GM18526 (cell line): ENCODE results near the gene MCM9.

ENCODE experiments used
- POLR2A ChIP-seq: IDR thresholded peaks from 3 replicates; pipeline ENCODE4 v1.6.1; 2011; ENCODE audit not compliant: insufficient read length; ENCODE audit errors: extremely low read depth

Gene MCM9

GRCh38 chr6:118889163-118889562 lies 45.8 kb downstream of the MCM9 start:
- no peak for TF ChIP-seq POLR2A

- TF ChIP-seq POLR2A: no peak
These were observed 48.3 kb downstream of the MCM9 start for GRCh38 chr6:118886641-118887040.

- no peak for TF ChIP-seq POLR2A
These were observed 52.5 kb downstream of the MCM9 start for GRCh38 chr6:118882314-118882905.

GRCh38 chr6:118881440-118882313 lies 53.3 kb downstream of the MCM9 start:
- no peak for TF ChIP-seq POLR2A

- no peak for TF ChIP-seq POLR2A
These were observed 57.2 kb downstream of the MCM9 start for GRCh38 chr6:118877806-118878205.

- no peak for TF ChIP-seq POLR2A
These were observed 58.1 kb downstream of the MCM9 start for GRCh38 chr6:118876814-118877213.

- no peak for TF ChIP-seq POLR2A
These were observed 58.8 kb downstream of the MCM9 start for GRCh38 chr6:118876198-118876597.

GRCh38 chr6:118875672-118876071 lies 59.3 kb downstream of the MCM9 start:
- no peak for TF ChIP-seq POLR2A

- TF ChIP-seq POLR2A: no peak
These were observed 61.7 kb downstream of the MCM9 start for GRCh38 chr6:118873239-118873638.

- no peak for TF ChIP-seq POLR2A
These were observed 62.2 kb downstream of the MCM9 start for GRCh38 chr6:118872726-118873125.

DNA sequence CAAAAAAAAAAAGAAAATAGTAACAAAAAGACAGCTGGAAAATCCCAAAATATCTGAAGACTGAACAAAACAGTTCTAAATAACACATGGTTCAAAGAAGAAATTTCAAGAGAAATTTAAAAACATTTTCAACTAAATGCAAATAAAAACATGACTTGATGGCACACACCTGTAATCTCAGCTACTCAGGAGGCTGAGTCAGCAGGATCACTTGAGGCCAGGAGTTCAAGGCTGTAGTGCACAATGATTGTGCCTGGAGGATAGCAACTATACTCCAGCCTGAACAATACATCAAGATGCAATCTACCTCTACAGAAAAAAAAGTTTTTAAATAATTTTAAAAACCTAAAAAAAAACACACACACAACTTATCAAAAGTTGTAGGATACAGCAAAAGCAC lies 62.6 kb downstream of the MCM9 start:
- TF ChIP-seq POLR2A: no peak

DNA sequence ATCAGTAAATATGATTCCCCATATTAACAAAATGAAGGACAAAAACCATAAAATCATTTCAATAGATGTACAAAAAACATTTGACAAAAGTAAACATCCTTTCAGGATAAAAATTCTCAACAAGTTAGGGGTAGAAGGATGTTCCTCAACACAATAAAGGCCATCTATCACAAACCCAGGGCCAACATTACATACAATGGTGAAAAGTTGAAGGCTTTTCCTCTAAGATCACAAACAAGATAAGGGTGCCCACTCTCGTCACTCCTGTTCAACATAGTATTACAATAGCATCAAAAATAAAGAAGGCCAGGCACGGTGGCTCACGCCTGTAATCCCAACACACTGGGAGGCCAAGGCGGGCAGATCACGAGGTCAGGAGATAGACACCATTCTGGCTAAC lies 63.6 kb downstream of the MCM9 start:
- TF ChIP-seq POLR2A: no peak

DNA sequence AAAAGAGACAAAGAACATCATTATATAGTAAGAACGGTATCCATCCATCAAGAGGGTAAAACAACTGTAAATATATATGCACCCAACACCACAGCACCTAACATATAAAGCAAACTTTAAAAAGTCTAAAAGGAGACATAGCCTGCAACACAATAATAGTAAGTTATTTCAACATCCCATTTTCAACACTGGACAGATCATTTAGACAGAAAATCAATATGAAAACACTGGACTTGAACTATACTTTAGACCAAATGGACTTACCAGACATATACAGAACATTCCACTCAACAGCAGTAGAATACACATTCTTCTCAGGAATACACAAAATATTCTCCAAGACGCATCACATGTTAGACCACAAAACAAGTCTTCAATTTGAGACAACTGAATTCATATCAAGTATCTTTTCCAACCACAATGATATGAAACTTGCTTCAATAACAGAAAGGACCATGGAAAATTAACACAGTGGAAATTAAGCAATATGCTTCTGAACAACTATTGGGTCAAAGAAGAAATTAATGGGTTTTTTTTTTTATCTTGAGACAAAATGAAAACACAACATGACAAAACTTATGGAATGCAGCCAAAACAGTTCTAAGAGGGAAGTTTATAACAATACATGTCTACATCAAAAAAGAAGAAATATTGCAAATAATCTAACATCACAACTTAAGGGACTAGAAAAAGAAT lies 64.9 kb downstream of the MCM9 start:
- TF ChIP-seq POLR2A: no peak

GRCh38 chr6:118869350-118869749 lies 65.6 kb downstream of the MCM9 start:
- no peak for TF ChIP-seq POLR2A

GRCh38 chr6:118867181-118867580 lies 67.8 kb downstream of the MCM9 start:
- TF ChIP-seq POLR2A: no peak

DNA sequence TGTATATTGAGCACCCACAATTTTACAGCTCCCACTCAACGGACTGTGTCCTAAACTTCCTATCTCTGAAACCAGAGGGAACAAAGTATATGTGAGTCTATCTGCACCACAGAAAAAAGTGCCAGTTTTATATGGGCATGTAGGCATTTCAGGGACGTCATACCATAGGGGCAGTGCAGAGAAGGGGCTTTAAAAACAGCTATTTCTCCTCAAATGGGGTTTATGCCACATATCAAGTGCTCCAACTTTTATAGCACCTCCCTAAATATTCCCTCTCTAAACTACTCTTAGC lies 69.9 kb downstream of the MCM9 start:
- TF ChIP-seq POLR2A: no peak

DNA sequence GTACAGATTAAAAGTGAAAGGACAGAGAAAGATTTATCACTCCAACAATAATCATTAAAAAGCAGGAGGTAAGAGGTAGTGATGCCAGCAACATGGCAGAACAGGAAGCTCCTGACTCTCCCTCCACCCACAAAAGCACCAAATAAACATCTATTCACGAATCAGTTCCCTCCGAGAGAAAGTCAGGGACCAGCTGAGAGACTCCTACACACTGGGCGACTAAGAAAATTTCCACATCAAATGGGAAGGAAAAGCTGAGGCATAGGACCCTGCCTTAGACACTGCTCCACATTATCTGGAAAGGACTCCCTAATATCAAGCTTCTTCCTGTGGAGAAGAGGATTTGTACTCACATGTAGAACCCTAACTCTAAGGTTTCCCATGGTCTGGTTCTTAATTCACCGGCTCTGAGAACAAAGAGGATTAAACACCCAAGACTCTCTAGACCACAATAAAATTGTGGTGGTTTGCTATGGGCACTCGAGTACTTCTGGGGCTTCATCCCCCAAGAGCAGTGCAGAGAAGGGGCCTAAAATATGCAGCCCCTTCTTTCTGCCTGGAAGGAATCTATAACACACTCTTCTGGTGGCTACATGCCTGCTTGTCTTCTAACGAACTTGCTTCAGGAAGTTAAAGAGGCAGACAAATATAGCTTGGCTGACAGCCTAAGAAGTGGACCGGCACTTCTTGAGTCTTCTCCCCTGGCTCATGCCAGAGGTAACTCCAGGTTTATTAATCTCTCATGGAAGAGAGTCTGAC lies 70.4 kb downstream of the MCM9 start:
- no peak for TF ChIP-seq POLR2A
